CD1c-positive myeloid dendritic cell (primary cell): ENCODE measurements around the gene DLL3.
A peak's percentile ranks its signal among the peaks of the same experiment; 100 is the strongest.
"Not testable (repeated sequence)": the region's sequence is repeated elsewhere in the genome, so short reads cannot be mapped to it uniquely, and the experiment has no call there.

Experiments
- DNase-seq: peaks from one replicate; pipeline ENCODE4 v3.0.0-alpha.2; 2016; ENCODE audit errors: extremely low spot score

DLL3 gene, protein sequence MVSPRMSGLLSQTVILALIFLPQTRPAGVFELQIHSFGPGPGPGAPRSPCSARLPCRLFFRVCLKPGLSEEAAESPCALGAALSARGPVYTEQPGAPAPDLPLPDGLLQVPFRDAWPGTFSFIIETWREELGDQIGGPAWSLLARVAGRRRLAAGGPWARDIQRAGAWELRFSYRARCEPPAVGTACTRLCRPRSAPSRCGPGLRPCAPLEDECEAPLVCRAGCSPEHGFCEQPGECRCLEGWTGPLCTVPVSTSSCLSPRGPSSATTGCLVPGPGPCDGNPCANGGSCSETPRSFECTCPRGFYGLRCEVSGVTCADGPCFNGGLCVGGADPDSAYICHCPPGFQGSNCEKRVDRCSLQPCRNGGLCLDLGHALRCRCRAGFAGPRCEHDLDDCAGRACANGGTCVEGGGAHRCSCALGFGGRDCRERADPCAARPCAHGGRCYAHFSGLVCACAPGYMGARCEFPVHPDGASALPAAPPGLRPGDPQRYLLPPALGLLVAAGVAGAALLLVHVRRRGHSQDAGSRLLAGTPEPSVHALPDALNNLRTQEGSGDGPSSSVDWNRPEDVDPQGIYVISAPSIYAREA

DNA sequence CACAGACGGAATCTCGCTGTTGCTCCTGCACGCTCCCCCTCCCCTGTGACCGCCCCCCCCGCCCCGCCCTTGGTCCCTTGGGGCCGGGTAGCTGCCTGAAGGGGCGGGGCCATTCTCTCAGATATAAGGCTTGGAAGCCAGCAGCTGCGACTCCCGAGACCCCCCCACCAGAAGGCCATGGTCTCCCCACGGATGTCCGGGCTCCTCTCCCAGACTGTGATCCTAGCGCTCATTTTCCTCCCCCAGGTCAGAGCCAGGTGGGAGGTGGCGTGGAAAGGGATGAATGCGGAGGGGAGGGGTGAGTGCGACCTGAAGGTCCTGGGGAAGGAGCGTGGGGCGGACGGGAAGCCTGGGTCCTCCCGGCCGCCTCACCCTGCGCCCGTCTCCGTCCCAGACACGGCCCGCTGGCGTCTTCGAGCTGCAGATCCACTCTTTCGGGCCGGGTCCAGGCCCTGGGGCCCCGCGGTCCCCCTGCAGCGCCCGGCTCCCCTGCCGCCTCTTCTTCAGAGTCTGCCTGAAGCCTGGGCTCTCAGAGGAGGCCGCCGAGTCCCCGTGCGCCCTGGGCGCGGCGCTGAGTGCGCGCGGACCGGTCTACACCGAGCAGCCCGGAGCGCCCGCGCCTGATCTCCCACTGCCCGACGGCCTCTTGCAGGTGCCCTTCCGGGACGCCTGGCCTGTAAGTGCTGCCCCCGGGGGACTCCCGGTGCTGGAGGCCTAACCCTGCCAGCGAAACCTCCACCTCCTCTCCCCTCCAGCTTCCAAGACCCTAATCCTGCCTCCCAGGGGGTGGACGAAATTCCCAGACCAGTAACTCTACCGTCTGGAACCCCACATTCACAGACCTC, at the start of gene DLL3:
DLL3 (plus strand) TSS at position 150 of the 845 bp plus-strand sequence; CDS start at position 178, 28 bp downstream.
- DNase-seq, result no peak

DNA sequence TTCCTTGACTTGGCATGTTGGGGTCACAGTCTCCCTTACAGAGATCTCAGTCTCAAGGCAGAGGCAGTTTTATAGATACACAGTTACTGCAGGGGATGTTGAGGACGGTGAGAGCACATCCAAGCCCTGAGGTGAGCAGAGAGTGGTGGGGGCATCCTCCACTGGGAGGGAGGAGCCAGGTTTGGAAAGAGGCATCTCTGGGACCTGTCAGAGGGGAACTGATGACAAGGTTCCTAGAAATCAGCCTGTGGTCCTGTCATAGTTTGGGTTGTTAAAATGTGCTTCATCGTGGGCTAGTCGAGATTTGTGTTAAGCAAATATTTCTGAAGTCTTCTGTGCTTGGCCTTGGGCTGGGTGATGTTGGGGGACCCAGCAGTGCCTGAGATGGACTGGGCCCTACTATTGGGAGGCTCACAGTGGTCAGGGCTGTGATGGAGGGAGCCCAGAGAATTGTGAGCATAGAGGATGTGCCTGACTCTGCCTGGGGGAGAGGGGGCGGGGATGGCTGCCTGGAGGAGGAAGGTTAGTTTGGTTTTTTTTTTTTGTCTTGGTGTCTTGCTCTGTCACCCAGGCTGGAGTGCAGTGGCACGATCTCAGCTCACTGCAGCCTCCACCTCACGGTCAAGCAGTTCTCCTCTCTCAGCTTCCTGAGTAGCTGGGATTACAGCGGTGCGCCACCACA, 49.5 kb upstream of the DLL3 start:
- DNase-seq, result no peak

DNA sequence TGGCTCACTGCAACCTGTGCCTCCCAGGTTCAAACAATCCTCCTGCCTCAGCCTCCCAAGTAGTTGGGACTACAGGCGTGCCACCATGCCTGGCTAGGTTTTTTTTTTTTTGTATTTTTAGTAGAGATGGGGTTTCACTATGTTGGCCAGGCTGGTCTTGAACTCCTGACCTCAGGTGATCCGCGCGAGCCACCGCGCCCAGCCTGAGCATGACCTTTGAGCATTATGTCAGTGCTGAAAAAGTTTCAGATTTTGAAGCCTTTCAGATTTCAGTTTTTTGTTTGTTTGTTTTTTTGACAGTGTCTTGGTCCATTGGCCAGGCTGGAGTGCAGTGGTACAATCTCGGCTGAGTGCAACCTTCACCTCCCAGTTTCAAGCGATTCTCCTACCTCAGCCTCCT, 47.5 kb upstream of the DLL3 start:
- not testable (repeated sequence) for DNase-seq

DNA sequence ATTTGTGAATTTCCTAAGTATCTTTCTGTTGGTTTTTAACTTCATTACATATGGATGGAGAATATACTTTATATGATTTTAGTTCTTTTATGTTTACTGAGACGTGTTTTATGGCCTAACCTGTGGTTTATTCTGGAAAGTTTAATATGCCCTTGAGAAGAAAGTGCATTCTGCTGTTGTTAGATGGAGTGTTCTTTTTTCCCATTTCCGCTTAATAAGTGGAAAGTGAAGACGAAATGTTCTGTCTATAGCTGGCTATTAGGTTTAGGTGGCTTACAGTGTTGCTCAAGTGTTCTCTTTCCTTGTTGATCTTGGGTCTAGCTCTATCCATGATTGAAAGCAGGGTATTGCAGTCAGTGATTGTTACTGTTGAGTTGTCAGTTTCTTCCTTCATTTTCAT, 35.3 kb upstream of the DLL3 start:
- no peak for DNase-seq

DNA sequence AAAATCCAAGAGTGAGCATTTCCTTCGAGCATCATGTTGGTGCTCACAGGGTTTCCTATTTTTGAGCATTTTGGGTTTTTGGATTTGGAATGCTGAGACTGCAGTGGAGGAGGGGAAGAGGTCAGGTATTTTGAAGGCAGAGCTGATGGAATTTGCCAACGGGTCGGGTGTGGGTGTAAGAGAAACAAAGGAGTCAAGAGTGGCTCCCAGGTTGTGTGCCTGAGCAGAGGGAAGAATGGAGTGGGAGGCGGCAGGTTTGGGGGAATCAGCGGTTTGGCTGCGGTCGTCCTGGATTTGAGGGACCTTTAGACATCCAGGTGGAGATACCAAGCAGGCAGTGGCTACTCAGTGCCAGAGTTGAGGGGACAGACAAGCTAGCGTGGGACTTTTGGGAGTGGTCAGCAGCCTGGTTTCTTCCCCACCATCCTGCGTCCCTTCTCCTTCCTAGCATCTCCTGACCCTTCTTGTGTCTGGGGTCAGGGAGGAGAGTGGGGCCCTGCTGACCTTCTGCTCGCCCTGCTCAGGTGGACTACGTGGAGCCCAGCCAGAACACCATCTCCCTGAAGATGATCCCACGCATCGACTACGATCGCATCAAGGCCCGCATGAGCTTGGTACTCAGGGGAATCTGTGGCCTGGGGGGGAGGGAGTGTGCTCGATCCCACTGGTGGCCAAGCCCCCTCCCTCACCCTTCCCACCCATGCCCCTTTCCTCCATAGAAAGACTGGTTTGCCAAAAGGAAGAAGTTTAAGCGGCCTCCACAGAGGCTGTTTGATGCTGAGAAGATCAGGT, 32.6 kb upstream of the DLL3 start:
- no peak for DNase-seq

DNA sequence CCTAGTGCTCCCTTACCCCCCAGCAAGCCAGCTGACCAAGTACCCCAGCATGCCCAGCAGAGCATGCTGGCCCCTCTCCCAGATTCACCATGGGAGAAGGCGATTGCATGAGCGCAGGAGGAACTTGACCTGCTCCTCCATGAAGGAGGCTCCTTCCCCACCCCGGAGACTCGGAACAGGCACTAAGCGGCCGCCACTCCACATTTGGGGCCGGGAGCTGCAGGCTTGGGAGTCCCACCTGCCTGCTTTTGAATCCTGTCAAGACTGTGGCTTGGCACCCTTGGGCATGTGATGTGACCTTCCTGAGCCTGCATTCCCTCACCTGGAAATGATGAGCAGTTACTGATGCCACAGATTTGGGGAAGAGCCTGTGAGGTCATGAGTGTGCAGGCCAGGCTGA, 30.8 kb upstream of the DLL3 start:
- DNase-seq, result no peak

DNA sequence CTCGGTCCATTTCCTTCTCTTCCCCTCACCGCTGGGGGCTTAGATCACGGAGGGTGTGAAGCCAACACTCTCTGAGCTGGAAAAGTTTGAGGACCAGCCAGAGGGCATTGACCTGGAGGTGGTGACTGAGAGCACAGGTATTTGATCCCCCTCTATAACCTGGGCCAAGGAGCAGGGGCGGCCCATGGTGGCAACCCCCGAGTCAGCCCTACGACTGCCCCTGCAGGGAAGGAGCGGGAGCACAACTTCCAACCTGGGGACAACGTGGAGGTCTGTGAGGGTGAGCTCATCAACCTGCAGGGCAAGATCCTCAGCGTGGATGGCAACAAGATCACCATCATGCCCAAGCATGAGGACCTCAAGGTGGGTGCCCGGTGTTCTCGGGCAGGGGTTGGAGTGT, 29.7 kb upstream of the DLL3 start:
- DNase-seq, result no peak

DNA sequence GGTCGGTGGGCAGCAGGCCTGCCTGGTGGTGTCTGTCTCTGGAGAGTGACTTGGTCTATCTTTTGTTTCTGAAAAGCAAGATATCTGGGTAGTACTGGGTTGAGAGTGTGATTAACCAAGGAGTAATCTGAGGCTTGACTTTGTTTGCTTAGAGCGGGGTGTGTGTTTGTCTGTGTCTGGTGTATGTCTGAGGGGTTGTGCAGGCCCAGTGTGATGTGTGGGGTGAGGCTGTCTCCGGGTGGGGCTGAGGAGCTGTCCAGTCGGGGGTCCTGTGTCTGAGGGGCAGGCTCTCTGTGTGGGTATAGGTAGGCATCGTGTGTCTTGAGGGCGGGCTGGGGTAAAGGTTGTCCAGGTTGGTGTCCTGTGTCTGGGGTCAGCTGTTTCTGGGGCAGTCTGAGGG, 29.2 kb upstream of the DLL3 start:
- no peak for DNase-seq

DNA sequence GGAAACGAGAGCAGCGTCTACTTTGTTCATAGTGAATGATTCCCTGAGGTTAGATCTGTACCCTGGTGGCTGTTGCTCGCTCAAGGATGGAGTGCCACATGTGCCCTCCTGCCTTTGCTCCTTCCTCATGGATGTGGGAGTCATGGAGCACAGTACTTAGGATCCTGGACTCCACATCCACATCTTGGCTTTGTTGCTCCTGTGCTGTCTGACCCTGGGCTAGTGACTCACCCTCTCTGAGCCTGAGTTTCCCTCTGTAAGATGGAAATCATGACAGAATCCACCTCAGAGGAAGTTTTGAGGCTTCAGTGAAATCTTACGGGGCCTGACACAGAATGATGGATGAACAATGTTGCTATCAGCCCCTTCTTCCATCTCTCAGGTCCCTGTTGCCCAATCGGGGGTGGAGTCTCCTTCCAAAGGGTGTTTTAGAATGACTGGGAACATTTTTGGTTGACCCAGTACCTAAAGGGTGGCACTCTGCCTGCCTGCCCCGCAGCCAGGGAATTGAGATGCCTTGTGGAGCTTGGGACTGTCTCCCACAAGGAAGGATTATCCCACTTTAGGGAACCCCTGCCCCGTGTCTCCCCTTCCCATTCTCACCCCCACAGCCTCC, 27.9 kb upstream of the DLL3 start:
- DNase-seq, result no peak

DNA sequence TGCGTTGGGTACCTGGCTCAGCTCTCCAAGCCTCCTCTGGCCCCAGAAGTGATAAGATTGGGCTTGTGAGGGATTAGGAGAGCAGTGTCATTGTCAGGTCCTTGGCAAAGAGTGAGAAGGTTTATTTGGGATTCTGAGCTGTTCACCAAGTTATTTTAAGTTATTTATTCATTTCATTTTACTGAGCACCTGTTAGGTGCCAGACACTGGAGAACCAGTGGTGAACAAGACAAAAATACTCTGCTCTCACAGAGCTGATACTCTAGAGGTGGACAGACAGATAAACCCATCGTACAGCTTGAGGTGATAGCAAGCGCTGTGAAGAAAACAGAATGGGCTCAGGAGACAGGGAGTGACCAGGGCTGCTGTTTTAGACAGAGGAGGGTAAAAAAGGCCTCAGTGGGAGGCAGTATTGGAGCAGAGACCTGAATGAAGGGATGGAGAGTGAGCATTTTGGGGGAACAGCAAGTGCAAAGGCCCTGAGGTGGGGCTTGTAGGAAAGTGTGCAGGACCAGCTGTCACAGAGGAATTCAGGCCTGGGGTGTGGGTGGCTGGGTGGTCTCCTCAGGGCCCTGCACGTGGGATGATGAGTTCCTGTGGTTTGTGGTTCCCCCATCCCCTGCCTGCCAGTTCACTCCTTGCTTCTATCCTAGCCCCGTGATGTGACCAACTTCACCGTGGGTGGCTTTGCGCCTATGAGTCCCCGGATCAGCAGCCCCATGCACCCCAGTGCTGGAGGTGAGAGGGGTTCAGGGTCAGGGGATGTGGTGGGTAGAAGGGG, 26.8 kb upstream of the DLL3 start:
- DNase-seq, result no peak

DNA sequence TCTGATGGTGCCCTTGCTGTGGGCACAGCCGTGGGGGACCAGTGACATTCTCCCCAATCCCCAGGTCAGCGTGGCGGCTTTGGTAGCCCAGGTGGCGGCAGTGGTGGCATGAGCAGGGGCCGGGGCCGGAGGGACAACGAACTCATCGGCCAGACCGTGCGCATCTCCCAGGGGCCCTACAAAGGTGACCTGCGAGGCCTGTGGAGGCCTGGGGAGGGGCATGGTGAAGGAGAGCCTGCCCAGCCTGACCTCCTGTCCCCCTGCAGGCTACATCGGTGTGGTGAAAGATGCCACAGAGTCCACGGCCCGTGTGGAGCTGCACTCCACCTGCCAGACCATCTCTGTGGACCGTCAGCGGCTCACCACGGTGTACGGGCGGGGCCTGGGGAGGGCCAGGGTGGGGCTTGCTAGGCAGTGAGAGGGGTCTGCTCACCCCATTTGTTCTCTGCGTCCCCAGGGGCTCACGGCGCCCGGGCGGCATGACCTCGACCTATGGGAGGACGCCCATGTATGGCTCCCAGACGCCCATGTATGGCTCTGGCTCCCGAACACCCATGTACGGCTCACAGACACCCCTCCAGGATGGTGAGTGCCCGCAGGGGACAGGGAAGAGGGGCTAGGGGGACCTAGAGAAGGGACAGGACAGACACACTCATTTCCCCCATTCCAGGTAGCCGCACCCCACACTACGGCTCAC, 25.9 kb upstream of the DLL3 start:
- no peak for DNase-seq

DNA sequence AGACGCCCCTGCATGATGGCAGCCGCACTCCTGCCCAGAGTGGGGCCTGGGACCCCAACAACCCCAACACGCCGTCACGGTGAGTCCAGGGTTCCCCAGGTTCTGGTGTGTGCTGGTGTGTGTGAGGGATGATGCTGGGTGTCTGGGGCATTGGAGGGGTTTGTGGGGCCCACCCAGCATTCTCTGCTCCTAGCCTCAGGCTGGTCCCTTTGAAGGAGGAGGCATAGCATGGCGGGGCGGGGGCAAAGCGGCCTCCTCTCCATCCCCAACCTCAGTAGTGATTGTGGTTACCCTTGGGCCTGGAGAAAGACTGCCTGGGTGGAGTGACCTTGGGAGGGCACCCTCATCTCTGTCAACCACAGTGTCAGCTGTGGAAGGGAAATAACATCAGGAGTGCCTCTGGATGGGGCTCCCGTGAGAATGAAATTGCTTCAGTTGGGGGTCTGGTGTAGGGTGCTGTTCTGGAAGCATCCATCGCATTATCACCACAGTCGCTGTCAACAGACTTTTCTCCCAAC, 25.2 kb upstream of the DLL3 start:
- no peak for DNase-seq

DNA sequence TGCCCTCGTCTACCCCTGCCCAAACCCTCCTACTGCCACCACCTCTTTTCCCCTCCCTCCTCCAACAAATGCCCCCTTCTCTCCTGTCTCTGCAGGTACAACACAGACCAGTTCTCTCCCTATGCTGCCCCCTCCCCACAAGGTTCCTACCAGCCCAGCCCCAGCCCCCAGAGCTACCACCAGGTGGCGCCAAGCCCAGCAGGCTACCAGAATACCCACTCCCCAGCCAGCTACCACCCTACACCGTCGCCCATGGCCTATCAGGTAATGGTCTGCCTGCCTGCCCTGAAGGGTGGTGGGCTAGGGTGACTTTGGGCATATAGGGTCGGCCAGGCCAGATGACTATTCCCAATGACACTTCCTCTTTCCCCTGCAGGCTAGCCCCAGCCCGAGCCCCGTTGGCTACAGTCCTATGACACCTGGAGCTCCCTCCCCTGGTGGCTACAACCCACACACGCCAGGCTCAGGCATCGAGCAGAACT, 24.6 kb upstream of the DLL3 start:
- DNase-seq, result peak; percentile 58

DNA sequence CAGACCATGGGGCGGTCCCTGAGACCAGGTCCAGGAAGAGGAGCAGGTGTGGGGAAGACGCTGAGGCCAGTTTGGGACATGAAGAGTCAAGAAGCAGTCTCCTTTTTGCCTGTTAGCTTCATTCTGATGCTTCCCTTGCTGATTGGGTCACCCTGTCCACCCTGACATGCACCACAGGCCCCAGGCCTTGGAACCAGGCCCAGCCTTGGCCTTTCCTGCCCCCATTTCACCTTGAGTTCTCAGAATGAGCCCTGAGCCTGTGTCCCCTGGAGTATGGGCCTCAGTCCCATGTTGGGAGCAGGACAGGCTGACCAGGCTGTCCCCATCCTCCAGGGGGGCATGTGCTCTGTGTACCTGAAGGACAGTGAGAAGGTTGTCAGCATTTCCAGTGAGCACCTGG, 23.0 kb upstream of the DLL3 start:
- no peak for DNase-seq

DNA sequence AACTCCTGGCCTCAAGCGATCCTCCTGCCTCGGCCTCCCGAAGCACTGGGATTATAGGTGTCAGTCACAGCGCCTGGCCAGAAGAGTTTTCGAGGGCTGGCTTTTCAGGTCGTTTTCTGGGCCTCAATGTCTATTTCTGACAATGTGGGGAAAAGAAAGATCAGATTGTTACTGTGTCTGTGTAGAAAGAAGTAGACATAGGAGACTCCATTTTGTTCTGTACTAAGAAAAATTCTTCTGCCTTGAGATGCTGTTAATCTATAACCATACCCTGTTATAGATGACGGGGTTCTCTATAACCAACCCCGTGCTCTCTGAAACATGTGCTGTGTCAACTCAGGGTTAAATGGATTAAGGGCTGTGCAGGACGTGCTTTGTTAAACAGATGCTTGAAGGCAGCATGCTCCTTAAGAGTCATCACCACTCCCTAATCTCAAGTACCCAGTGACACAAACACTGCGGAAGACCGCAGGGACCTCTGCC, 19.4 kb upstream of the DLL3 start:
- DNase-seq, result not testable (repeated sequence)

DNA sequence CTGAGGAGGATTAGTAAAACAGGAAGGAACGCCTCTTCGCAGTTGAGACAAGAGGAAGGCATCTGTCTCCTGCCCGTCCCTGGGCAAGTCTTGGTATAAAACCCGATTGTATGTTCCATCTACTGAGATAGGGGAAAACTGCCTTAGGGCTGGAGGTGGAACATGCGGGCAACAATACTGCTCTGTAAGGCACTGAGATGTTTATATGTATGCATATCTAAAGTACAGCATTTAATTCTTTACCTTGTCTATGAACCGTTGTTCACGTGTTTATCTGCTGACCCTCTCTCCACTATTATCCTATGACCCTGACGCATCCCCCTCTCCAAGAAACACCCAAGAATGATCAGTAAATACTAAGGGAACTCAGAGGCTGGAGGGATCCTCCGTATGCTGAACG, 18.8 kb upstream of the DLL3 start:
- peak; percentile 15 for DNase-seq

DNA sequence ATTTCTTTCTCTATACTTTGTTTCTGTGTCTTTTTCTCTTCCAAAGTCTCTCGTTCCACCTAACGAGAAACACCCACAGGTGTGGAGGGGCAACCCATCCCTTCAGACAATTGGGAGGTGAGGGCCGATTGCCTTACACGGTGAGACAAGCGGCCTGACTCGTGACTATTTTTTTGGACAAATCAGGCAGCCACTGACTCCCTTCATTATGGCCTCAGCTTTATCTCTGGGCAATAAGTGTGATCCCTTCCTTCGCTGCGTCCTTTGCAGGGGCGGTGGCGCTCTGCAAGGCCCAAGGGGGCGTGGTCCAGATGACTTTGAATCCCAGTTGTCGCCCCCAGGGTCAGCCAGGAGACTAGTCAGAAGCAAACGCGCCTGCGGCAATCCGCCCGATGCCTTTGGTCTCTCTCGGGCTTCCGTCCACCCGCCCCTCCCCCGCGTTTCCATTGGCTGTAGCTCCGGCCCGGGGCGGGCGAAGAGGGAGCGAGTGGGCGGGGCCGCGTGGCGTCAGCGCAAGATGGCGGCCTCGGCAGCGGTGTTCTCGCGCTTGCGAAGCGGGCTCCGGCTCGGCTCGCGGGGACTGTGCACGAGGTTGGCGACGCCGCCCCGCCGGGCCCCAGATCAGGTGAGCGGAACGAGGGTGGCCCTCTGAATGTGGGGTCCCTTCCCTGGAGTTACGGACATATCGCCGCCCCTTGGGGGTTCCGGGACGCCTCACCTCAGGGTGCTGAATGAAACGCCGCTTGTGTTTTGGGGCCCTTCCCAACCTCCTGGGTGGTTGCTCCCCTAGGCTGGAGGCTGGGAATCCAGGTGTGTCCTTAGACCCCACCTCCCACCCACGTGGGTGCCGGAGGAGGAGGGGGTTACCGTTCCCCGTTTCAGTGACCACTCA, 18.2 kb upstream of the DLL3 start, which contains the start of gene TIMM50:
TIMM50 (plus strand) TSS at position 502 of the 892 bp plus-strand sequence; CDS start at position 518, 16 bp downstream.
- peak; percentile 98 for DNase-seq

DNA sequence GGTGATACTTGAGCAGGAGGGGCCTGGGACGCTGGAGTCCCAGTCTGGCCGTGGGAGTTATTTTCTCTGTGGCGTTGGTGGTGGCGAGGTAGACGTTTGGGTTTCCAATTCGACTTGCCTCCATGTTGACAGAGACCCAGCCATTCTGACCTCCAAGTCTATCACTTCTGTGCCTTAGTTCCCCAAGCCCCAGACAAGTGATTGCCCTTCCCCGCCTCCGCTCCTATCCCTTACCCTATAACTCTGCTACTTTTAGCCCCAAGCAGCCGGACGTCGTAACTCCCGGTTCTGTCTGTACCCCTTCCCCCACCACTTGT, 17.6 kb upstream of the DLL3 start:
- peak; percentile 9 for DNase-seq
